Measurements from ENCODE around the gene PUDP. TPM values are rescaled to one million over a fixed set of nuclear protein-coding genes. Genes with fewer than 3 reads are reported as not detected.
"Not testable (repeated sequence)": the region's sequence is repeated elsewhere in the genome, so short reads cannot be mapped to it uniquely, and the experiment has no call there.

Gene PUDP
- polyA plus RNA-seq, 1 donor, result 31.7 TPM

DNA sequence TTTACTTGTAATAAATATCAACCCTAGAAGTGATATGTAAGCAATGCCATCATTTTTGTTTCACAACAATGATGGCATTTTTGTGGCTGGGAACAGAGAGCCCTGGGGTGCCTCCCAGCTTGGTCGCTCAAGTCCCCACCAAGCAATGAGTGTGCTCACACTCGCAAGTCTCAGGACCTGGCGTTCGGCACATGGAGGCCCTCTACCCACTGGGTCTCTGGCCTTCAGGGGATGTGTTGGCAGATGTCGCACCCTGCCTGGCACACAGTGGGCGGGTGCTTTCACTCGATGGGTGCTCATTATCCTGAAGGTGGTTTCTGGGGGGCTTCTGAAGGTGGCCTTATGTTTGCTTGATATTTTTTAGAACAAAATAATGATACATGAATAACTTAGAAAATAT is 75.1 kb downstream of the PUDP start:
- no peak for DNase-seq

GRCh38 chrX:7071390-7071789 is 76.6 kb downstream of the PUDP start:
- no peak for DNase-seq

GRCh38 chrX:7069556-7069955 is 78.4 kb downstream of the PUDP start:
- DNase-seq, result no peak

GRCh38 chrX:7068939-7069367 is 79.0 kb downstream of the PUDP start:
- DNase-seq, result no peak

DNA sequence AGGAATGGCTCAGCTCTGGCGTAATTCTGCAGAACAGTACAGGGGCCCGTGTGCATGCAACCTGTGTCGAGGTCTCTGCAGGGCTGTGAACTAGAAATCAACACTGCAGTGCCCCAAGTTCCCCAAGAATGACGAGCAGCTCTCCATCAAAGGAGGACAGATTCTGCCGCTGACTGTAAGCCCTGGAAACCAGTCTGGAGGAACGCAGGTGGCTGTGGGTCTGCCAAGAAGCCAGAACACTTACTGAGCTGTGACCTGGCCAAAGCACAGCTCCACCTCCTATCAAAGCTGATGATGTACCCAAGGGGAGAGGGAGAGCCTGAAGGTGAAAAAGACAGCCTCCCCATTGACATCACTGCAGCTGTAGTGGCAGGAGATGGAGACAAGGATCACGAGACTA is 80.7 kb downstream of the PUDP start:
- DNase-seq, result no peak

- DNase-seq, result no peak
Measured at GRCh38 chrX:7065473-7065872, 82.5 kb downstream of the PUDP start.

GRCh38 chrX:7062903-7063302 is 85.0 kb downstream of the PUDP start:
- DNase-seq, result no peak

GRCh38 chrX:7062276-7062675 is 85.7 kb downstream of the PUDP start:
- no peak for DNase-seq

DNA sequence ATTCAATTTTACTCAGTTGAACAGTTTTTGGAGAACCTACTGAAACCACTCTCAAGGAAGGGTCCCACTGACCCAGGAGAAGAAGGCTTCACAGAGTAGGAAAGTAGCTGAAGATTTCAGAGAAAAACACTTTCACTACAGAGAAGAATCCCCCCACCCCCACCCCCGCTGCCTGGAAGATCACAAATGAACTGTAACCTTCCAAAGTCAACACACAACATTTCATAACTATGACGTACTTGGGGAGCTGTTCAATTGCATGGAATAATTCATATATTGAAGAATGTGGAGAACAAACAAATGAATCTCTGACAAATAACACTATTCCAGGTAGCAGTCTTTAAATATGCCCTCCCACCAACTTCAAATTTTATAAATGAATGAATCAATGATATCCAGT is 86.5 kb downstream of the PUDP start:
- no peak for DNase-seq

DNA sequence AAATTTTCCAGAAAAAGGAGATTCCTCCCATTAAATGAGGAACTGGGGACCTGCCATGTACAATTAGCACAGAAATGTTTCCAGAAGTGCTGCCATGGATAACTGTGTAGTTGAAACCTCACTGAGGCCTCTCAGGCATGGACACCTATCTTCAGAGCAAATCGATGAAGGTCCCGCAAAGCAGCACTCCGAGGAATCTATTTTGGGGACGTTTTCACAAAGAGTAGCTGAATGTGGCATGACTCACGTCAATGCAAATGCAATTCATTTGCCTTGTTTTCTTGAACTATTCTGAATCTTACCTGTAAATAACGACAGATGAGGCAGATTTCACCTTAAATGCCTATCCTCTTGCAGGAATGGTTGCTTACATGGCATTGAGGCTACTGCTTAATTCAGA is 87.5 kb downstream of the PUDP start:
- no peak for DNase-seq

DNA sequence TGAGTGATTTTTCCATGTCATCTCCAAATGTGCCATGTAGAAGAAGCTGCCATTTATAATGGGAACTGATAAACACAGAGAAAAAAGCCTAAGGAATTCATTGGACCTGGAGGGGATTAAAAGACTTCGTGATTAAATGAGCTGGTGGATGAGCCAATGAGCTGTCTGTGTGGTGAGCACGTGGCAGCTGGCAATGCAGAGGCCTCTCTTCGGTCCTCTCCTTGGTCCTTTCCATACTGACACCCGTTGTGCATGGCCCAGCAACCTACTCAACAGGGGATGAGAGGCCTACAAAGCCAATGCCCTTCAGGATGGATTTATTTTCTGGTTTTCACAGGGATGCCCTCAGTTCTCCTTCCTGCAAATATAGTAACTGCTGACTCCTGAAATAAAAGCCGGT is 88.1 kb downstream of the PUDP start:
- no peak for DNase-seq

DNA sequence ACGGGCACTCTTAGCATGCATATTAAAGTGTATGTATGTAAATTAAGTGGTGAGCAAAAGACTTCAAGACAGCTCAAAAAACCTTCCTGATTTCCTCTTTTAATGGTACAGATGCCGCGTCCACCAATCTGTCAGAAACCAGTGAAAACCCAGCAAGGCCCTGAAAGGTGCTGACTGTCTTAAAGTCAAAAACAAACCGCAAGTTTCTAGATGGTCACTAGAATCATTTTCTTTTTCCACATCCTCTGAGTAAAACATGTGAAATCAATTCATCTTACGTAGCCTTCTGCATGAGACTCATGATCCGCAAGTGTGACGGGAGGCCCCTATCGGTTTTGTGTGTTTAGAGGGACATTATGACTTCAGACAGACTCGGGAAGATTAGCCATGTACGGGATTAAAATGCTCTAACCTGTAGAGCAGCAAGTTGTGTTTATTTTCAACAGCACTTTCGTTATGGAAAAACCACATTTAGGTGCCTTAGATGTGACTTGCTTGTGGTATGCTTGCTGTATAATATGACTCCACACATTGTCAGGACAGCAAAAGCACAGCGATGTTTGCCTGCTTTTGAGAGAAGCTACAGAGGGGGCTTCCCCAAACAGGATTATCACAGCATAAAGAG is 88.6 kb downstream of the PUDP start:
- no peak for DNase-seq

DNA sequence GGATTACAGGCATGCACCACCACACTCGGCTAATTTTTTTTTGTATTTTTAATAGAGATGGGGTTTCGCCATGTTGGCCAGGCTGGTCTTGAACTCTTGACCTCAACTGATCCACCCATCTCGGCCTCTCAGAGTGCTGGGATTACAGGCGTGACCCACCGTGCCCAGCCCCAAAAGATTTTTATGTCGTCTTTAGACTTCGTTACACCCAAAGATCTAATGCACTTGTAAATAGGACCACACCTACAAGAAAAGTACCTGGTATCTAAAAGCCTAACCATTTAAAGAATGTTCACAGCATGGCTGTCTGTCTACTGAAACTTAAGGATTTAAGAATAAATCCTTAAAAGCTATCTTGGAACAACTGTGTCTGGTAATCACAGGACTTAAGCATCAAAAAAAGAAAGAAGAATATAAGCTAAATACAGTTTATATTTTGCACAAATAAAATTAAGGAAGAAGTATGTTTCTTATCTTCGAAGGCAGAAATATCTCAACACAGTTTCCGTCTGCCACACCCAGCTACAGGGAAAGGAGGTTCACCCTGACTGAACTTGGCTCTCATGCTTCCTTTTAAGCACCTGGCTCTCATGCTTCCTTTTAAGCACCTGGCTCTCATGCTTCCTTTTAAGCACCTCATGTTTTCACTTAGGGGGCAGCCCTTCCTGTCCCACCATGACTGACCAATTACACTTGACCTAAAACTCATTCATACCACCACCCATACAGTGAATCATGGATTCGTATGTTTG is 92.4 kb downstream of the PUDP start:
- DNase-seq, result no peak

GRCh38 chrX:7054219-7055216 is 93.4 kb downstream of the PUDP start:
- DNase-seq, result no peak

GRCh38 chrX:7052541-7052940 is 95.4 kb downstream of the PUDP start:
- no peak for DNase-seq

DNA sequence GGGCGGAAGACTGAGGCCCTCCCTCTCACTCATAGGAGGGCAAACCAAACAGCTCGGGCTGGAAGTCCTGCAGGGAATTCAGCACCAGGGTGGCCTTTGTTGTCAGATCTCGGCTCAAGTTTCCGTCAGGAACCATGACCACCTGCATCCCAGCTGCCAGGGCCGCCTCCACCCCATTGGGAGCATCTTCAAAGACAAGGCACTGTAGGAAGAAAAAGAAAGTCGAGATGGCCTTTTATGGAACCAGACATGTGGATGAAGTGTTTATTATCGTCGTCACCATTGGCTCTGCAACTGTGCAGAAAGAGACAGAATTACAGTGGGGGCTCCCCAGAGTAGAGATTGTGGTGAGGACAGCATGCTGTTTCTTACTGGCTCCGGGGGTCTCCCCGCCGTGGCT is 97.7 kb downstream of the PUDP start:
- no peak for DNase-seq

DNA sequence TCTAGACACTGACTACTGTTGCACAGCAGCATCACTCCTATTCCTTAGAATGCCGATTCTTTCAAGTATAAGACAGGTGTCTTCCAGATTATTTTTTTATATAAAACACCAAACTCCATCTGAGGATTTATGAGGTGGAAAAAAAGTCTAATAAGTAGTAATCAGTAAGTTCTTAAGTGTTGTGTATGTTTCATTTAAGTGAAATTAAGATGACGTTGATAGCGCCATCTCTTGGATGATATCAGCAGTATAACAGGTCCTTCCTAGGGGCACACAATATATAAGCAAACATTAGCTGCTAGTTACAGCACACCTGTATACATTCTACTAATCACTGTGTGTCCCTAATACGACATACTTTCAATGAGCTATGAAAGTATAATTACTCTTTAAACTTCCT is 100.0 kb downstream of the PUDP start:
- DNase-seq, result no peak

GRCh38 chrX:7045238-7045955 is 102.6 kb downstream of the PUDP start:
- DNase-seq, result no peak

- not testable (repeated sequence) for DNase-seq
Measured at GRCh38 chrX:7043796-7044433, 104.0 kb downstream of the PUDP start.

GRCh38 chrX:7028246-7028645 is 119.7 kb downstream of the PUDP start:
- no peak for DNase-seq

DNA sequence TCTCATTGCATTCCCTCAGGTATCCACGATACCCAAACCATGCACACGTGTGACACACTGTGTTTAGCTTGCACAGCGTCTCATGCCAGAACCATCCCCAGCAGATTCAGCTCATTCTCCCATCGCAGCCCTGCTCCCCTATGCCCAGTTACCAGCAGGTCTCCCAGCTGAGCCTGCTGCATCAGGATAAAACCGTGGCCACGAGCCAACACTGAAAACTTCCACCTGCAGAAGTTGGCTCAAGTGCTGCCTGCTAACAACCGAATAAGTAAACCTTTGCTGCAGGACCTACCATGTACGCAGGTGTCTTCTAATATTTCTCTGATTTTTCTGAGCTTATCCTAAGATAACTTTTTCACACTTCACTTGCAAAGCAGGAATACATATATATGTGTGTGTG is 120.9 kb downstream of the PUDP start:
- no peak for DNase-seq

DNA sequence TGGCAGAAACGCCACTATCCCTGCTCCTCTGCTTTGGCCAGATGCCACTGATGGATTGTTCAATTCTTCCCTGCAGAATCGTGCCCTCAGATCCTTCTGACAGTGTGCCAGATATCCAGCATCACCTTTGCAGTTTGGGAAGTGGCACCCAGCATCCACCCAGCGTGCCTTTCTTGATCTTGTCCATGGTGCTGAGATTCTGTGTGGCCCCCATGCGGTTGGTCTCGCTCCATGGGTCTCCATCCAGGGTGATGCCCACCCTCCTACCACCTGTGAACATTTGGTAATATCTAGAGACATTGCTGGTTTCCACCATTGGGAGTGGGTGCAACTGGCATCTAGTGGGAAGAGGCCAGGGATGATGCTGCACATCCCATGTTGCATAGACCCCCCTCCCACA is 121.6 kb downstream of the PUDP start:
- not testable (repeated sequence) for DNase-seq

Data from hindlimb muscle (tissue), 1 donor.